SH-SY5Y (cell line): ENCODE data around the gene ARSA.

Experiments used
- GATA2 ChIP-seq: IDR thresholded peaks from 2 replicates; pipeline ENCODE4 v1.6.1; 2011; ENCODE audit warnings: mild to moderate bottlenecking, low read depth, low read length
- GATA3 ChIP-seq: IDR thresholded peaks from 2 replicates; pipeline ENCODE4 v1.6.1; 2011; ENCODE audit warnings: low read depth, mild to moderate bottlenecking, low read length, moderate library complexity

DNA sequence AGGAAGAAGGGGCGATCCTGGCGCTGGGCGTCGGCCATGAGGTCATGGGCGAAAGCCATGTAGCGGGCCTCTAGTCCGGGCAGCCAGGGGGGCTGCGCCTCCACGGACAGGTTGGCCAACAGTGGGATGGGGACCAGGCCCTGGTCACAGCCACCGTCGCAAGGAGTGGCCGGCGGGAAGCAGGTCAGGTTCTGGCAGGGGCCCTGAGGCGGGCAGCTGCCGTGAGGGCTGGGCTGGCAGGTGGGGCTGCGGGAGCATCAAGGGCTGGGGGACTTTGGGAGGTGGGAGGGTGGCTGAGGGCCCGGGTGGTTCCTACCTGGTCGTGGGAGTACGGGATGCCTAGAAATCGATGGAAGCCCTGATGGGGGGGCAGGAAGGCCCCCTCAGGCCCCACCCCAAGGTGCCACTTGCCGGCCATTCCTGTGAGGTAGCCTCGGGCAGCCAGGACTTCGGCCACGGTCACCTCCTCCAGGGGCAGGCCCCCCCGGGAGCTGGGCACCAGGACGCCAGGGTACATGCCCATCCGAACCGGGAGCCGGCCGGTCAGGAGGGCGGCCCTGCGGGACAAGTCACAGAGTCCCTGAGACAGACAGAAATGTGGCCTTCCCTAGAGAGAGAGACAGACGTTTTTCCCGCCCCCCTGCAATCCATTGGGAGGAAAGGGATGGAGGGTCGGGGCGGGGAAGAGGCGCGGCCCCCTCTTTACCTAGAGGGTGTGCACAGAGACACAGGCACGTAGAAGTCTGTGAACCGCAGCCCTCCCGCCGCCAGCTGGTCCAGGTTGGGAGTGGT lies 906 bp downstream of the ARSA start:
- no peak for TF ChIP-seq GATA3
- no peak for TF ChIP-seq GATA2
